Measurements from ENCODE around the gene FKBP15.

- no peak for TF ChIP-seq EZH2 (IDR thresholded peaks at IDR 0.05)
- TF ChIP-seq POLR2AphosphoS5 (IDR thresholded peaks at IDR 0.05; ENCODE audit: borderline replicate concordance, low read depth, low read length) = no peak
- TF ChIP-seq FOXP2 (optimal IDR thresholded peaks at IDR 0.05; ENCODE audit: control extremely low read depth, extremely low read length, insufficient read depth) = no peak
These were observed 69.1 kb downstream of the FKBP15 start for GRCh38 chr9:113151696-113152630.
